Loucy (cell line): ENCODE data around the gene NR2C2.

Source experiments
- H2AFZ ChIP-seq: fragments of 200-600 bp; sonication (generic); 2 replicates; pipeline ENCODE4 v1.6.0; 2016; ENCODE audit warnings: antibody characterized with exemption, mild to moderate bottlenecking, low read length, moderate library complexity
- H3F3A ChIP-seq: fragments of 200-600 bp; 2 replicates; pipeline ENCODE4 v1.6.0; 2016; ENCODE audit warnings: antibody characterized with exemption, low read depth, mild to moderate bottlenecking
- H3K27me3 ChIP-seq: fragments of 200-600 bp; sonication (generic); 2 replicates; pipeline ENCODE4 v1.6.1; 2014; ENCODE audit warnings: low read length, mild to moderate bottlenecking; ENCODE audit not compliant: insufficient read depth, poor library complexity, severe bottlenecking
- H3K36me3 ChIP-seq: fragments of 200-600 bp; sonication (generic); 2 replicates; pipeline ENCODE4 v1.6.1; 2016; ENCODE audit warnings: low read length; ENCODE audit not compliant: insufficient read depth
- H3K4me1 ChIP-seq: fragments of 200-600 bp; sonication (generic); 2 replicates; pipeline ENCODE4 v1.5.1; 2014; ENCODE audit warnings: low read length, mild to moderate bottlenecking; ENCODE audit not compliant: insufficient read depth, poor library complexity, severe bottlenecking
- H3K4me2 ChIP-seq: fragments of 200-600 bp; sonication (generic); 2 replicates; pipeline ENCODE4 v1.6.0; 2014; ENCODE audit warnings: antibody characterized with exemption, low read length, low read depth, mild to moderate bottlenecking; ENCODE audit not compliant: poor library complexity, severe bottlenecking
- H3K4me3 ChIP-seq: fragments of 200-600 bp; sonication (generic); 2 replicates; pipeline ENCODE4 v1.5.1; 2014; ENCODE audit warnings: low read length, mild to moderate bottlenecking, mixed read lengths; ENCODE audit not compliant: poor library complexity, severe bottlenecking
- H3K79me2 ChIP-seq: fragments of 200-600 bp; sonication (generic); 2 replicates; pipeline ENCODE4 v1.6.1; 2014; ENCODE audit warnings: low read length; ENCODE audit not compliant: insufficient read depth
- H3K9ac ChIP-seq: fragments of 200-600 bp; sonication (generic); 2 replicates; pipeline ENCODE4 v1.6.0; 2014; ENCODE audit warnings: mild to moderate bottlenecking, low read depth, low read length, moderate library complexity; ENCODE audit not compliant: poor library complexity, severe bottlenecking
- H3K9me2 ChIP-seq: fragments of 200-600 bp; sonication (generic); replicated peaks from 2 replicates; pipeline ENCODE4 v1.6.1; 2016; ENCODE audit warnings: low read depth, low read length, mixed read lengths
- H3K9me3 ChIP-seq: fragments of 200-600 bp; sonication (generic); 2 replicates; pipeline ENCODE4 v1.6.1; 2014; ENCODE audit warnings: mild to moderate bottlenecking, antibody characterized with exemption, low read length, low read depth; ENCODE audit not compliant: insufficient read depth
- H4K20me1 ChIP-seq: fragments of 200-600 bp; sonication (generic); 2 replicates; pipeline ENCODE4 v1.6.0; 2014; ENCODE audit warnings: antibody characterized with exemption, low read length, mild to moderate bottlenecking; ENCODE audit not compliant: insufficient read depth, poor library complexity, severe bottlenecking
- EZH2phosphoT487 ChIP-seq: fragments of 200-600 bp; IDR thresholded peaks from 2 replicates; pipeline ENCODE4 v1.6.1; 2018; ENCODE audit warnings: antibody characterized with exemption, mild to moderate bottlenecking, moderate library complexity, borderline replicate concordance
- TF ChIP-seq, protein P1 (sequence below): fragments of 200-600 bp; sonication (generic); conservative IDR thresholded peaks from 2 replicates; pipeline ENCODE4 v1.5.1; 2014; ENCODE audit warnings: mild to moderate bottlenecking, antibody characterized with exemption, low read length

Gene NR2C2

DNA sequence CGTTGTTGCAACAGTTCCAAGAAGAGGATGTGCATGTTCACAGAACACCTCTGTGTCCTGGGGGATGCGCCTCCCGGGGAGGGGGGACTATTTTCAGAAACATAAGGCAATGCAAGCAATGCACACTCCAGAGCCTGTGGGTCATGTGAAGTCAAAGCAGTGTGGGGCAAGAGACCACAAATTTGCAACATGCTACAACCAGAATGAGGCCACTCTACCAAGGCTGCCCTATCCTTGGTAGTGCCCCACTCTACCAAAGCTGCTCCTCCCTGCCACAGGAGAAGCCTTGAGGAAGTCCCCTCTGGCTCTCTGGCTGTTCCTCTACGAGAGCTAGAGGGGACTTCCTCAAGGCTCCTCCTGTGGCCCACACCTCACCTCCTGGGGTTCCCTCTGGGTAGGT lies 8.4 kb upstream of the NR2C2 start:
- peaks cover 8% of the 10 kb centered on the region; the same call in 1 of the 2 replicates for H3K36me3 ChIP-seq
- no peak overlapping the region for H2AFZ ChIP-seq
- TF ChIP-seq, protein P1, sequence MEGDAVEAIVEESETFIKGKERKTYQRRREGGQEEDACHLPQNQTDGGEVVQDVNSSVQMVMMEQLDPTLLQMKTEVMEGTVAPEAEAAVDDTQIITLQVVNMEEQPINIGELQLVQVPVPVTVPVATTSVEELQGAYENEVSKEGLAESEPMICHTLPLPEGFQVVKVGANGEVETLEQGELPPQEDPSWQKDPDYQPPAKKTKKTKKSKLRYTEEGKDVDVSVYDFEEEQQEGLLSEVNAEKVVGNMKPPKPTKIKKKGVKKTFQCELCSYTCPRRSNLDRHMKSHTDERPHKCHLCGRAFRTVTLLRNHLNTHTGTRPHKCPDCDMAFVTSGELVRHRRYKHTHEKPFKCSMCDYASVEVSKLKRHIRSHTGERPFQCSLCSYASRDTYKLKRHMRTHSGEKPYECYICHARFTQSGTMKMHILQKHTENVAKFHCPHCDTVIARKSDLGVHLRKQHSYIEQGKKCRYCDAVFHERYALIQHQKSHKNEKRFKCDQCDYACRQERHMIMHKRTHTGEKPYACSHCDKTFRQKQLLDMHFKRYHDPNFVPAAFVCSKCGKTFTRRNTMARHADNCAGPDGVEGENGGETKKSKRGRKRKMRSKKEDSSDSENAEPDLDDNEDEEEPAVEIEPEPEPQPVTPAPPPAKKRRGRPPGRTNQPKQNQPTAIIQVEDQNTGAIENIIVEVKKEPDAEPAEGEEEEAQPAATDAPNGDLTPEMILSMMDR = no peak
- TF ChIP-seq EZH2phosphoT487 = no peak
- no peak overlapping the region for H3K9ac ChIP-seq
- H3K27me3 ChIP-seq = no peaks in the 10 kb centered on the region
- no peak overlapping the region for H3K4me2 ChIP-seq
- no peaks in the 10 kb centered on the region for H3F3A ChIP-seq
- no peak overlapping the region for H3K4me3 ChIP-seq
- peaks cover 10% of the 10 kb centered on the region for H4K20me1 ChIP-seq
- no peaks in the 10 kb centered on the region for H3K9me2 ChIP-seq
- H3K9me3 ChIP-seq = no peaks in the 10 kb centered on the region
- no peaks in the 10 kb centered on the region for H3K4me1 ChIP-seq
- peaks cover 11% of the 10 kb centered on the region for H3K79me2 ChIP-seq

DNA sequence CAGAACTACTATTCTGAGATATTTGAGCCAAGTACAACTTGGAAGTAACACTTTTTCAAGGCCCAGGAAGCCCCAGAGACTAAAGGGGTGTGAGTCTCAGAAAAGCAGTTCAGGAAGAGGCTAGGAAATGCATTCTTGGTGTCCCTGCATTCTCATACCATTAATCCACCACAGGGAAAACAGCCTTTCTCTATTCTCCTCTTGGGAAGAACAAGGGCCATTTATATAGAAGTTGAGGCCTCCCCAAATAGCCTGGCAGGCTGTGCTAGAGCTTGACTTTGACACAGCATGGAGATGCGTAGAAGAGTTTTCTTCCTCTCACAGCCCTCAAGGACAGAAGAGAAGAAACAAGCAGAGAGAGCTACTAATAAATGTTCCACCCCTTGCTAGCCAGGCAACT lies 5.5 kb upstream of the NR2C2 start:
- Histone ChIP-seq H2AFZ (no peak overlapping the region), H3K27me3 (no peaks in the 10 kb centered on the region), H3K4me3 (no peak overlapping the region), H4K20me1 (peaks cover 32% of the 10 kb centered on the region), H3F3A (peaks cover 3% of the 10 kb centered on the region; the same call in 1 of the 2 replicates), H3K79me2 (peaks cover 41% of the 10 kb centered on the region), H3K4me1 (peaks cover 14% of the 10 kb centered on the region), H3K4me2 (no peak overlapping the region), H3K9me3 (no peaks in the 10 kb centered on the region), H3K9me2 (no peaks in the 10 kb centered on the region), H3K9ac (no peak overlapping the region), H3K36me3 (peaks cover 25% of the 10 kb centered on the region; the same call in 1 of the 2 replicates)
- TF ChIP-seq, protein P1 = no peak
- no peak for TF ChIP-seq EZH2phosphoT487

DNA sequence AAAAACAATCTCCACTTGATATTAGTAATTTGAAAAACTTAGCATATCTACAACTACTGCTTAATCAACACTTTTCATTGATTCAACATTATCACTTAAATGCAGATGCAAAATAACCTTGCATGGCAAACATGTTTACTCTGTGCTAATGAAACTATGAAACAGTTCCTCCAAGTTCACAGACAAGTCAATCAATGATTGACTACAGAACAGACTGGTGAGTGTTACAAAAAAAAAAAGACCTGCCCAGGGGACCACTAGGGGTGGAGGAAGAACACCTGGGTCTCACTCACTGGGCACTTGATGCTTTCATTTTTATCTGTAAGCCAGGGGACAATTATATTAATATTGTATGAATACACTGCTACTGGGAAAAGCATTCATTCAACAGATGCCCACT lies 4.3 kb upstream of the NR2C2 start:
- peaks cover 35% of the 10 kb centered on the region for H4K20me1 ChIP-seq
- no peak overlapping the region for H3K9ac ChIP-seq
- no peak overlapping the region for H2AFZ ChIP-seq
- no peak for TF ChIP-seq EZH2phosphoT487
- TF ChIP-seq, protein P1 = no peak
- H3K9me3 ChIP-seq = no peaks in the 10 kb centered on the region
- H3K9me2 ChIP-seq = no peaks in the 10 kb centered on the region
- H3K4me3 ChIP-seq = no peak overlapping the region
- H3K4me1 ChIP-seq = peaks cover 15% of the 10 kb centered on the region
- peaks cover 3% of the 10 kb centered on the region; the same call in 1 of the 2 replicates for H3F3A ChIP-seq
- no peak overlapping the region for H3K4me2 ChIP-seq
- peaks cover 44% of the 10 kb centered on the region for H3K79me2 ChIP-seq
- H3K36me3 ChIP-seq = peaks cover 25% of the 10 kb centered on the region; the same call in 1 of the 2 replicates
- no peaks in the 10 kb centered on the region for H3K27me3 ChIP-seq
